IPS-NIHi7 (cell line): ENCODE results near the gene PLA2G2F.

Experiments
- DNase-seq: peaks from one replicate; pipeline ENCODE4 v3.0.0; 2012; ENCODE audit warnings: mixed read lengths; ENCODE audit errors: extremely low spot score

The PLA2G2F gene, protein sequence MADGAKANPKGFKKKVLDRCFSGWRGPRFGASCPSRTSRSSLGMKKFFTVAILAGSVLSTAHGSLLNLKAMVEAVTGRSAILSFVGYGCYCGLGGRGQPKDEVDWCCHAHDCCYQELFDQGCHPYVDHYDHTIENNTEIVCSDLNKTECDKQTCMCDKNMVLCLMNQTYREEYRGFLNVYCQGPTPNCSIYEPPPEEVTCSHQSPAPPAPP

DNA sequence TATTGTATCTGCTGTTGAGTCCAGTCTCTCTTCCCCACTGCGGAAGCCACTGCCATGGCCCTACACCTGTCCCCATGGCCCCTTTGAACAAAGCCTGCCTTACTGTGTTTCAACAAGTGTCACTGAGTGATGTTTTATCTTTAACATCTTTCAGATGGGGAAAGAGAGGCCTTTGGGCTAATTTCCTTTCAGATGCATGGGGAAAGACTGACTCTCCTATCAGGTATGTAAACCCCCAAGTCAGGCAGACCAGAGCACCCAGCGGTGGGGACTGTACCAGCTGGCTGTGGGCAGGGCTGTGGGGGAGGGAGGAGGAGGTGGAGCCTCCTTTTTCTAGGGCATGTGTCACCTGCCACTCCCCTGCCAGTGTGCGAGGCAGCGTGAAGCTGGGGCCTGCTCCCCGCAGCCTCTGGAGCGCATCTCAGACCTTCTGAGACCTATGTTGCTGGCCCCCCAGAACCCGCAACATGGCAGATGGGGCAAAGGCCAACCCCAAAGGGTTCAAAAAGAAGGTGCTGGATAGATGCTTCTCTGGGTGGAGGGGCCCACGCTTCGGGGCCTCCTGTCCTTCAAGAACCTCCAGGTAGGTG lies at the start of gene PLA2G2F:
Gene PLA2G2F, plus strand, starts transcription at position 363 of the 590 bp plus-strand sequence. Its CDS starts 105 bp downstream, at position 468.
- peak; percentile 9 for DNase-seq

DNA sequence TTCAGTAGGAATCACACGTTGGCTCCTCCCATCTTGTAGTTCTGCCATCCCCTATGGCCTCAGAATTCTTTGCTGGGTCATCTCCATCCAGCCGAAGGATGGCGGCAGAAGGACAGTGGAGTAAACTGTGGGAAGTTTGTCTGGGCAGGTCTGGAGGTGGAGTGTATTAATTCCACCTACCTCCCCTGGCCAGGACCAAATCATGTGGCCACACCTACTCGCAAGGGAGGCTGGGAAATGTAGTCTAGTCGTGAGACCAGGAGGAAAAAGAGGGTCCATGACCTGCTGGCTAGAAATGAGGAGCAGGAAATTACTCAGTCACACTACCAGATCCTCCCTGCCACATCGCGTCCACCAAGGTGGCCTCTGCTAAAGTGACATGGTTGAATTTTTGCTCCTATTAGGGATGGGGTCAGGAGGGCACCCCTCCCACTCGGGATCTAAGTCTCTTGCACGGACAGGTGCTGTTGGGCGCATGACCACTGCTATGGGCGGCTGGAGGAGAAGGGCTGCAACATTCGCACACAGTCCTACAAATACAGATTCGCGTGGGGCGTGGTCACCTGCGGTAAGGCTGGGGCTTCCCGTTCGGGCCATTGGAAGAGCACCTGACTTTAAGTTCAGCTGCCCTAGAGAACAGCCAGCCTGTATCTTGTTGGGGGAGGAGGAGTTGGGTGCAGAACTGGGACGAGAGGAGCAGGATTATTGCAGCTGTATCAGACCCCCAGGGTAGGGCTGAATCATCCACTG lies 49.6 kb upstream of the PLA2G2F start:
- peak; percentile 63 for DNase-seq

DNA sequence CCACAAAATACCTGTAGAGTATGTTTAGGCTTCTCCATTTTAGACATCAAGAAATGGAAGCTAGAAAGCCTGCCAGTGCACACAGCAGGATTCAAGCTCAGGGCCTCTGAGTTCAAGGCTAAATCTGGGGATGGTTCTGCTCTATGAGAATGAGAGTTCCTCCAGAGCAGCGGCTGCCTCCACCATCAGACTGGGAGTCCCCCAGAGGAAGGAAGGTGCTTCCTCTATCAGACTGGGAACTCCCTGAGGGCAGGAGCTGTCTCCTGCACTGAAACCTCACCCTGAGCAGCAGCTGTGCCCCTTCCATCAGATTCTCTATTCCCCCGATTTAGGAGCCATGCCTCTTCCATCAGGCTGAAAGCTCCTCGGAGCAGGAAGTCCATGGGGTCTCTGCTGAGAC lies 49.0 kb upstream of the PLA2G2F start:
- no peak for DNase-seq

DNA sequence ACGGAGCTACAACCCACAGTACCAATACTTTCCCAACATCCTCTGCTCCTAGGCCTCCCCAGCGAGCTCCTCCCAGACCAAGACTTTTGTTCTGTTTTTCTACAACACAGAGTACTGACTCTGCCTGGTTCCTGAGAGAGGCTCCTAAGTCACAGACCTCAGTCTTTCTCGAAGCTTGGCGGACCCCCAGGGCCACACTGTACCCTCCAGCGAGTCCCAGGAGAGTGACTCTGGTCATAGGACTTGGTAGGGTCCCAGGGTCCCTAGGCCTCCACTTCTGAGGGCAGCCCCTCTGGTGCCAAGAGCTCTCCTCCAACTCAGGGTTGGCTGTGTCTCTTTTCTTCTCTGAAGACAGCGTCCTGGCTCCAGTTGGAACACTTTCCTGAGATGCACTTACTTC lies 48.5 kb upstream of the PLA2G2F start:
- DNase-seq: no peak

DNA sequence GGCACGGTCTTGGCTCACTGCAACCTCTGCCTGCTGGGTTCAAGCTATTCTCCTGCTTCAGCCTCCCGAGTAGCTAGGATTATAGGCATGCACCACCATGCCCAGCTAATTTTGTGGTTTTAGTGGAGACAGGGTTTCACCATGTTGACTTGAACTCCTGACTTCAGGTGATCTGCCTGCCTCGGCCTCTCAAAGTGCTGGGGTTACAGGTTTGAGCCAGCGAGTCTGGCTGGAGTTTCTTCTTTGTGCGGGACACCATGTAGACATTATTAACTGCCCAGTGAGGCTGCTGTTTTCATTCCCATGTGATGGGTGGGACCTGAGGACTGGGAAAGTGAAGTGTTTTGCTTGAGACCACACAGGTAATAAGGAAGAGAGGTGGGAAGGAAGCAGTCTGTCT lies 45.8 kb upstream of the PLA2G2F start:
- no peak for DNase-seq

DNA sequence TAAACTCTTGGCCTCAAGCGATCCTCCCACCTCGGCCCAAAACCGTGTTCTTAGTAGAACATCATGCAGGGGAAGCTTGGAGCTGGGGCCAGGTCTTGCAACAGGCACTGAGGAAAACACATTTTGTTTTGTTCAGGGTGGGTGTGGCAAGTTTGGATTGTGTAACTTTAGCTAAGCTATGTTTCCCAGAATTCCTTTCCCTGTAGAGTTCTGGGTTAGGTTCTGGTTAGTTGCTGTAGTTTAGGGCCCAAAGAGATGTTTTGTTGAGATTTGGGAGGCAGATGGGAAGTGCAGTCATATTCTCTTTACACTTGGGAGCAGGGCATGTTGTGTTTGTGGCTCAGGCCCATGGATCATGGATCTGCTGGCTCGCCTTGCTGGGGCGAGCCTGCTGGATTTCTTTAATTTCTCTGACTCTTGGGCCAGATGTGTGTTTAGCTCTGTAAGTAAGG lies 45.2 kb upstream of the PLA2G2F start:
- DNase-seq: no peak

DNA sequence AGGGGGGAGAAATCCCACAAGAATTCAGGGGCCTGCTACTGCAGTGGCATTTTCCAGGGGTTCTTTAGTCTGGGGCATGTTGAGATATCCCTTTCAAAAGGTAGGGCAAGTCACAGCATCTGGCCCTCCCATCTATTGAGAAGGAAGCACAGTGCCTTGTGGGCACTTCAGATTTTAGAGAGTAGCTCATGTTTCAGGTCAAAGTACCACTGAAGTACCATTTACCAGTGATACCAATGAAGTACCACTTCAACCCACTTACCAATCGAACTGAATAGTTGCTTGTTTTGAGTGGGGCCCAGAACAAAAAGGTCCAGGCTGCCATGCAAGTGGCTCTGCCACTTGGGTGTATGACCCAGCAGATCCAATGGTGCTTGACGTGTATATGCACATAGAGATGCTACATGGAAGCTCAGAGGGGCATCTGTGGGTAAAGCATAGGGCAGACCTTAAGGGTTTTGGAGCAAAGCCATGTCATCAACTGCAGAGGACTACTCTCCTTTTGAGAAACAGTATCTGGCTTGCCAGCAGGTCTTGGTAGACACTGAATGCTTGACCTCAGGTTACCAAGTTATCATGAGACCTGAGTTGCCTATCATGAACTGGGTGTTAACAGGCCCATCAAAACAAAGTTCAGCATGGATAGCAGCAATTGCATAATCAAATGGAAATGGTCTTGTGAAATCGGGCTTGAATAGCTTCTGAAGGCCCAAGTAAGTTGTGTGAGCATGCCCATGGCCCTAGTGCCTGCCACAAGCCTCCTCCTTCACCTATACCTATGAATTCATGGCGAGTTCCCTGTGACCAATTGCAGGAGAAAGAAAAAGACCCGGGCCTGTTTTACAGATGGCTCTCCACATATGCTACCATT lies 43.3 kb upstream of the PLA2G2F start:
- no peak for DNase-seq

DNA sequence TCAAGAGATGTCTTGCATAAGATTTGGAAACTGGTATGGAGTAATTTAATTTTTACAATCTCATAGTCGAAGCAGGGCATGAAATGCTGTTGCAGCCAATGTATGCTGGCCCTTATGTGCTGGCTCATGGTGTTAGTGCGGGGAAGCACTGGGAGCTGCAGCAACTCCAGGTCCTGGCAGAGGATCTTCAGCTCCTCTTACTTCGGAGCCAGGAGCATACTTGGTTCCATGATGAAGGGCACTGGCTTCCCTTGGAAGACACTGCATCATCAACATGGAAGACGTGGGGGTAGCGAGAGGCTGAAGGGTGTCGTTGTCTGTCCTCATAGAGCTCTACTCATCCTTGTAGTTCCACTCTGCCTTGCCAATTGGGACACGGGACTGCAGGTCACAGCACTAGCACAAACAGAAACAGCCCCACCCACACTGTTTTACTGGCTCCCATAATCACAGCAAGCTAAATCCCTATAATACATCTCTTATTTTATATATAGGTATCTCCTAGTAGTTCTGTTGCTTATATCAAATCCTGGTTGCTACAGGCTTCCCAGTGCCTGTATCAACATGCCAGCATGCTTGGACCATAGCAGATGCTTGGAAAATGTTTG lies 42.2 kb upstream of the PLA2G2F start:
- no peak for DNase-seq

DNA sequence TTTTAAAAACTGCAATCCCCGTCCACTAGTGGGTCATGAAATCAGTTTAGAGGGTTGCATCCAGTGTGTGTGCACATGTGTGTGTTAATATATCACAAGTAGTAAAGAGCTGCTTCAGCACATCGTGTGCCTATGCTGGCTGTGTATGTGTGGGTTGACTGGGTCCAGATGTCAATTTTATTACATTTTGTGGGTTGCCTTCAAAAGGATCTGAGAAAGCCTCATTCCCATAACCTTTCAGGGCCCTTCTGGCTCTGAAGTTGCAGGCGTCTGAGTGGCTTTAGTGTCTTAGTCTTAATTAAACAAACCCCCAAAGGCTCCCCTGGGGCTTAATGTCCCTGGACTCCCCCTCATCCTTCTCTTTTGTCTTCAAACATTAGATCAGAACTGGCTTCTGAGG lies 39.6 kb upstream of the PLA2G2F start:
- no peak for DNase-seq

DNA sequence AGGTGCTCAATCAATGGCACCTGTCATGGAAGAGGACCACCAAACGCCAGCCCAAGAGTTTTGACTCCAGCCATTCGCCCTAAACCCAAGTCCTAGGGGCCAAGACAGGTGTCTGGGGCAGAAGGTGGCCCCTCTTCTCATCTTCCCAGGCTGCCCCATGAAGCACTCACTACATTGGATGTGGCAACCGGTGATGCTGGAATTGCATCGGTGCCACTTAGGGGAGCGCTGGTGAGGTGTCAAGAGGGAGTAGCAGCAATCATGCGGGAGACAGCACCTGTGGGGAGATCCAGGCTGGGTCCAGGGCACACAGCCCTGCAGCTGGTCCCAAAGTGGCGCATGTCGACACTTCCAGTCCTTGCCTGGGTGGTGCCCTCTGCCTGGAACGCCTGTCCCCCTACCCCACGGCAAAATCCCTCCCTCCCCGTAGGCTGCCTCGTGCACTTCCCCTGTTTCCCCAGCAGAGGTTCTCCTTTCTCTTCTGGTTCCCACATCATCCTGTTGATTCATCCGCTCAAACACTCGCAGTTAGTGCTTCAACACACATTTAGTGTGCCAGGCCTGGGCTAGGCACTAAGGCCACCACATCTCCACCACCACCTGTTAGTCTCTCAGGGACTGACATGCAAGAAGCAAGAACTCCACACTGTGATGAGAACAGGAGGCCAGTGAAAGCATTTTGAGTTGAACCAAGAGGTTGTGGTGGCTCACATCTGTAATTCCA lies 38.3 kb upstream of the PLA2G2F start:
- DNase-seq: peak; percentile 84

DNA sequence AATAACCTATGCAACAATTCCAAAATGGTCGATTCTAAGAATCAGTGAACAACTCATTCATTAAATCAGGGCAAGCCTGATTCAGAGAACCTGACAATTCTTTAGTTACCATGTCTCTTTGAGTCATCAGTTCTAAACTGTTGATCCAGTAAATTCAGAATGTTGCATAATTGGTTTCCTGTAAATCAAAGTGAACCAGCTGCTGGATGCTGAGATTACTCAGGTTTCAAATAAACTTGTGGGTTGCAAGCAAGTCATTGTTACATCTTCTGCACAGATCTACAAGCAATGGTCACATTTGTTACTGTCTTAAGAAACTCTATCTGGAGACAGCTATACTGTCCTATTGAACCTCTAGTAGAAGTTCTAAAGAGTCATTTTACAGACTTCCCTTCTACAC lies 36.2 kb upstream of the PLA2G2F start:
- no peak for DNase-seq

DNA sequence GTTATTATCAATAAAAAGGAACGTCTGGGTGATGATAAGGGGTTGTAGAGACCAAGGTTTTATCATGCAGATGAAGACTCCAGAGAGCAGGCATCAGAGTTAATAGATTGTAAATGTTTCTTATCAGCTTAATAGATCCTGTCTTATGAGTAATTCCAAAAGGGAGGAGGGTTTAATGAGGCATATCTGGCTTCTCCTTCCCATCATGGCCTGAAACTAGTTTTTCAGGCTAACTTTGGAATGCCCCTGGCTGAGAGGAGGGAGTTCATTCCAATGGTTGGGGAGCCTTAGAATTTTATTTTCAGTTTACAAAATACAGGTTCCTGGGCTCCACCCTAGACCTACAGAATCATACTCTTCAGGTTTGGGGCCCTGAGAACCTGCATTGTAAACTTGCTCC lies 33.3 kb upstream of the PLA2G2F start:
- DNase-seq: no peak

DNA sequence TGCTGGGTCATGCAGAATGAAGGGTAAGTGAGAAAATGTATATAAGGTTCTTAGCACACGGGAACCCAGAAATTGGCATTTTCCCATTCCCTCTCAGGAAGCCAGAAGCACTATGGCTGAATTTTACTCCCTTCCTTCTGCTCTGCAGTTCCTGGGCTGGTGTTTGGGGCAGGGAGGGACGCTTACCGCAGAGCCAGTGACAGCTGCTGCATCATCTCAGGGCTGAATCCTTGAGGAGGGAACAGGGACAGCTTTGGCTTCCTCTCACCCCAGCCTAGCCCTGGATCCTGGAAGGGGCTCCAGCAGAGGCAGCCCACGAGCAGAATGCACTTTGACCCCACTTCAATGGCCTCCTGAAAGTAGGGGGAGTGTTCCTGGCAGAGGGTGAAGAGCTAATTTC lies 31.8 kb upstream of the PLA2G2F start:
- no peak for DNase-seq

DNA sequence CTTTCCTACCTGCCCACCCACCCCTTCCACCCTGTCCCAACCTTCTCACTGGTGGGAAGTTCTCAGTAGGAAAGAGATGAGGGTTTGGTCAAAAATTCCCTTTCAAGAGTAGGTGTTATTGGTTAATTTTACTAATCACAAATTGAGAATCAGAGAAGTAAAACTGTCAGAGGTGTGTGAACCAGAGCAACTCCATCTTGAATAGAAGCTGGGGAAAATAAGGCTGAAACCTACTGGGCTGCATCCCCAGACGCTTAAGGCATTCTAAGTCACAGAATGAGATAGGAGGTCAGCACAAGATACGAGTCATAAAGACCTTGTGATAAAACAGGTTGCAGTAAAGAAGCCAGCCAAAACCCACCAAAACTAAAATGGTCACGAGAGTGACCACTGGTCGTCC lies 31.3 kb upstream of the PLA2G2F start:
- DNase-seq: no peak

DNA sequence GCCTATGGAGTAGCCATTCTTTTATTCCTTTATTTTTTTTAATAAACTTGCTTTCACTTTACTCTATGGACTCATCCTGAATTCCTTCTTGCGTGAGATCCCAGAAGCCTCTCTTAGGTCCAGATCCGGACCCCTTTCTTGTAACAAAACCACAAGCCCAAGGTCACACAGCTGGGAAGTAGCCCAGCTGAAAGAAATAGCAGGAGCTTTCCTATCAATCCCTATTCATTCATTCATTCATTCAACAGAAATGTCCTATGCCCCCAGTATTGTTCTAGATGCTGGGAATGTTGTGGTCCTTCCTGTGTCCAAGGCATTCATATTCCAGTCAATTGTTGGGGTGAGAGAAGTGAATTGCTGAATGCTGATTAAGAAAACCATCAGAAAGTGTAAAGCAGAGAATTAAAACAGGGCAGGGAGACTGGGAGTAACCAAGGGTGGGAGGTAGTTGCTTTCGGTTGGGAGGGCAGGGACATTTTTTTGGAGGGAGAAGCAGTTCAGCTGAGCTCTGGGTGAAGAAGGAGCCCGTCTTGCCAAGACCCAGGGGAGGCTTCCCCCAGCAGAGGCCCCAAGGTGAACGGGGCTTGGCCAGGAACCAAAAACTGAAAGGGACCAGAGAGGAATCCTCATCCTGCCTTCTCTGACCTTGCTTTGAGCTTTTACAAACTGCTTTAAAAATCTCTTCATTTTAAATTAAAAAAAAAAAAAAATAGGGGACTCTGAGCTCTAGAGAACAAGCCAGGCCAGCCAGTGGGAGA lies 30.6 kb upstream of the PLA2G2F start:
- no peak for DNase-seq

DNA sequence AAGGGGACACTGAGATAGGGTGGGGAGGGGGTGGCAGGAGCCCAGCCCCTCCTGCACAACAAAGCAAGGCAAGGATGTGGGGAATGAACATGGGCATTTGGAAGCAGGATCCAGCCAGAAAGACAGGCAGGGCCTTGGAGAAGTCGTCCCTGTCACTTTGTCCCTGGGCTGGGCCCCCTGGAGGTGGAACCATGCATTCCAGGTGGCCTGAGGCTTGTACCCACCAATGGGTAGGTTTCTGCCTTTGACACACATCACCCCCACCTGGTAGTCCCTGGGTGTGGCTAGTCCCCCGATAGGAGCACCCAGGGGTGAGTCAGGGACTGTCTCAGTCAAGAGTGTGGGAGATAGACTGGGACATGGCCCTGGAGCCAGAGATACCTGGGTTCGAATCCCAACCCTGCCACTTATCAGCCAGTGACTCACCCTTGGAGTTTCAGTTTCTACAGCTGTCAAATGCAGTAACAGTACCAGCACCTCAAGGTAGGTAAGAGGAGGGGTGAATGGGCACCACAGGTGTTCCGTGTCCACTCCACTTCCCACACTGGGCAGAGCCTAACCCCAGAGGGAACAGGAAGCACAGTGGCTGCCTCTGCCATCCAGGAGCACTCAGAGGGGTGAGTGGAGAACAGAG lies 29.8 kb upstream of the PLA2G2F start:
- no peak for DNase-seq

DNA sequence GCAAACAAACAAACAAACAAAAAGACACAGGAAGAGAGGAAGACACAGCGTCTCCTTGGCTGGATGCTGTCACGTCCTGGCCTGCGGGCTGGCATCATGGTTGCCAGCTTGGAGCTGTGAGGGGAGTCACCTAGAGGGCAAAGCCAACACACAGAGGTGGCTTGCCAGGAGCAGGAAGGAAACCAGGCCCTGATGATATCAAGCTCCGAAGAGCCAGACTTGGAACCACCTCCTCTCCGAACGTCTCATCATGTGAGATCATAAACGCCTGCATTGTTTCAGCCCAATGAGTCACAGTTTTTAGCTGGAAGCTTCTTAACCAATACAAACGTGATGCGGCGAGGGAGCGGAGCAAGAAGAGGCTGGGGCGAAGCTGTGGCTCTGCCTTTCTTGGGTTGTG lies 28.4 kb upstream of the PLA2G2F start:
- DNase-seq: no peak

DNA sequence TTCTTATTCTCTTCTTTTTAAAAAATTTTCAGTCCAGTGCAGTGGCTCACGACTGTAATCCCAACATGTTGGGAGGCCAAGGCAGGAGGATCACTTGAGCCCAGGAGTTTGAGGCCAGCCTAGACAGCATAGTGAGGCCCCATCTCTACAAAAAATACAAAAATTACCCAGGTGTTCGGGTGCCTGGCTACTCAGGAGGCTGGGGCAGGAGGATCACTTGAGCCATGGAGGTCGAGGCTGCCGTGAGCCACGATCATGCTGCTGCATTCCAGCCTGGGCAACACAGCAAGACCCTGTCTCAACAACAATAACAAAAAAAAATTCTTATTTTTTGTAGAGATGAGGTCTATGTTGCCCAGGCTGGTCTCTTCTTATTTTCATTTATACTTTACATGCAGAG lies 27.7 kb upstream of the PLA2G2F start:
- no peak for DNase-seq

DNA sequence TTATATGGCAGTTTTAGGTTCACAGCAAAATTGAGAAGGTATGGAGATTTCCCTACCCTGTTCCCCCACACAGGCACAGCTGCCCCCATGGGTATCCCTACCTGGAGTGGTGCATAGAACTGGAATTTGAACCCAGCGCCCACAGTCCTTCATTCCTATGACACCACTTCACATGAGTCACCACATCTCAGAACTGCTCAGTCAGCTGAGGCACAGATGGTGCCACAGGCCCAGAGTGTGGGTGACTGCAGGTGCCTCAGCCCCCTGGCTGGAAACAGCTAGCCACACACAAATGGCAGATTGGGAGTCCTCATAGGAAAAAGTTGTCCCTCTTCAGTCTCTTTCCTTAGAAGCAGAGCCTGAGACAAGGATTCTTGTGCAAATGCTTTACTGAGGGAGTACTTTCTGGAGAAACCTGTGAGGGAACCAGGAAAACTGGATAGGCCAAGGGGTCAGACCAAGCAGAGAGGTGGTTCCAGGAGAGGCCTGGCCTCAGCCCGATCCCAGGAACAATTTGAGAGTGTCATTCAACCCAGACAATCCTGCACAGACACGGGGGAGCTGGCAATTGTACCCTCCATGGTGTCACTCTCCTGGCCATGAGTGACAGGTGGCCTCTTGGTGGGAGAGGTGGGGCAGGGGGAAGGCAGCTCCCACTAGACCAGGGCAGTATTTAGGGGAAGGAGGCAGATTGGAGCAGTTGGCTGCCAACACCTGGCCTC lies 26.7 kb upstream of the PLA2G2F start:
- no peak for DNase-seq
